HL-60 (cell line): ENCODE data around the gene EFCAB6.

Experiments used
- DNase-seq, 2 experiments: peaks; one replicate each; pipeline ENCODE4 v3.0.0-alpha.2; 2010 to 2020; ENCODE audit warnings: low read depth in 1 of 2, low spot score in 1 of 2
- H3K27ac ChIP-seq: fragments of 250-450 bp; sonication (Bioruptor Pico); replicated peaks from 2 replicates; pipeline ENCODE4 v1.5.1; 2020; ENCODE audit warnings: mild to moderate bottlenecking, moderate library complexity
- H3K27me3 ChIP-seq: fragments of 250-450 bp; sonication (Bioruptor Pico); 2 replicates; pipeline ENCODE4 v1.5.1; 2021; ENCODE audit warnings: mild to moderate bottlenecking, moderate library complexity; ENCODE audit not compliant: insufficient read depth, poor library complexity, severe bottlenecking
- H3K4me3 ChIP-seq: replicated peaks from 2 replicates; pipeline ENCODE4 v1.5.1; 2011; ENCODE audit warnings: mild to moderate bottlenecking, control low read depth, low read length; ENCODE audit not compliant: insufficient read depth
- GABPA ChIP-seq: IDR thresholded peaks from 2 replicates; pipeline ENCODE4 v1.6.1; 2012; ENCODE audit warnings: low read depth
- POLR2AphosphoS5 ChIP-seq: IDR thresholded peaks from 2 replicates; pipeline ENCODE4 v1.6.1; 2012; ENCODE audit warnings: low read depth
- SPI1 ChIP-seq: IDR thresholded peaks from 2 replicates; pipeline ENCODE4 v1.6.1; 2012; ENCODE audit warnings: low read depth, mild to moderate bottlenecking, borderline replicate concordance
- TF ChIP-seq, protein P1 (sequence below): IDR thresholded peaks from 2 replicates; pipeline ENCODE4 v1.6.1; 2012; ENCODE audit warnings: low read depth; ENCODE audit not compliant: insufficient replicate concordance
- TF ChIP-seq, protein P2 (sequence below): IDR thresholded peaks from one replicate; pipeline ENCODE4 v1.5.1; 2011; ENCODE audit warnings: low read length, control low read depth, inconsistent platforms; ENCODE audit not compliant: insufficient read depth

The EFCAB6 gene

DNA sequence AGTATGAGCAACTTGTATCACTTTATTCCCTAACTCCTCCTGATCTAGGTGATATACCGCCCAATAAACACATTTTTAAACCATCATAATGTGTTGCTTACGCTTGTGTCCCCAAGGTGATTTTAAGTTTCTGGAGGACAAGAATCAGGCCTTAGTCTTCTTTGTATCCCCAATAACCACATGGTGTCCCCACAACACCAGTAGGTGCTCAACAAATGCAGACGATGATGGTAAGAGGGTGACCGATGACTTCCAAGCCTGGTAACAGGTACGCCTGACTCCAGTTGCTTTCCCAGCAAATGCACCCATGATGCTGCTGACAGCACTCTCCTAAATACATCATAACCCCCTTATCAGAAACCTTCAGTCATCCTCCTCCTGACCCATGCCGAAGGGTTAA, 64.2 kb downstream of the EFCAB6 start:
- TF ChIP-seq, protein P1, sequence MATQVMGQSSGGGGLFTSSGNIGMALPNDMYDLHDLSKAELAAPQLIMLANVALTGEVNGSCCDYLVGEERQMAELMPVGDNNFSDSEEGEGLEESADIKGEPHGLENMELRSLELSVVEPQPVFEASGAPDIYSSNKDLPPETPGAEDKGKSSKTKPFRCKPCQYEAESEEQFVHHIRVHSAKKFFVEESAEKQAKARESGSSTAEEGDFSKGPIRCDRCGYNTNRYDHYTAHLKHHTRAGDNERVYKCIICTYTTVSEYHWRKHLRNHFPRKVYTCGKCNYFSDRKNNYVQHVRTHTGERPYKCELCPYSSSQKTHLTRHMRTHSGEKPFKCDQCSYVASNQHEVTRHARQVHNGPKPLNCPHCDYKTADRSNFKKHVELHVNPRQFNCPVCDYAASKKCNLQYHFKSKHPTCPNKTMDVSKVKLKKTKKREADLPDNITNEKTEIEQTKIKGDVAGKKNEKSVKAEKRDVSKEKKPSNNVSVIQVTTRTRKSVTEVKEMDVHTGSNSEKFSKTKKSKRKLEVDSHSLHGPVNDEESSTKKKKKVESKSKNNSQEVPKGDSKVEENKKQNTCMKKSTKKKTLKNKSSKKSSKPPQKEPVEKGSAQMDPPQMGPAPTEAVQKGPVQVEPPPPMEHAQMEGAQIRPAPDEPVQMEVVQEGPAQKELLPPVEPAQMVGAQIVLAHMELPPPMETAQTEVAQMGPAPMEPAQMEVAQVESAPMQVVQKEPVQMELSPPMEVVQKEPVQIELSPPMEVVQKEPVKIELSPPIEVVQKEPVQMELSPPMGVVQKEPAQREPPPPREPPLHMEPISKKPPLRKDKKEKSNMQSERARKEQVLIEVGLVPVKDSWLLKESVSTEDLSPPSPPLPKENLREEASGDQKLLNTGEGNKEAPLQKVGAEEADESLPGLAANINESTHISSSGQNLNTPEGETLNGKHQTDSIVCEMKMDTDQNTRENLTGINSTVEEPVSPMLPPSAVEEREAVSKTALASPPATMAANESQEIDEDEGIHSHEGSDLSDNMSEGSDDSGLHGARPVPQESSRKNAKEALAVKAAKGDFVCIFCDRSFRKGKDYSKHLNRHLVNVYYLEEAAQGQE, result no peak
- no peak for TF ChIP-seq SPI1
- TF ChIP-seq GABPA, result no peak
- TF ChIP-seq POLR2AphosphoS5, result no peak
- TF ChIP-seq, protein P2, sequence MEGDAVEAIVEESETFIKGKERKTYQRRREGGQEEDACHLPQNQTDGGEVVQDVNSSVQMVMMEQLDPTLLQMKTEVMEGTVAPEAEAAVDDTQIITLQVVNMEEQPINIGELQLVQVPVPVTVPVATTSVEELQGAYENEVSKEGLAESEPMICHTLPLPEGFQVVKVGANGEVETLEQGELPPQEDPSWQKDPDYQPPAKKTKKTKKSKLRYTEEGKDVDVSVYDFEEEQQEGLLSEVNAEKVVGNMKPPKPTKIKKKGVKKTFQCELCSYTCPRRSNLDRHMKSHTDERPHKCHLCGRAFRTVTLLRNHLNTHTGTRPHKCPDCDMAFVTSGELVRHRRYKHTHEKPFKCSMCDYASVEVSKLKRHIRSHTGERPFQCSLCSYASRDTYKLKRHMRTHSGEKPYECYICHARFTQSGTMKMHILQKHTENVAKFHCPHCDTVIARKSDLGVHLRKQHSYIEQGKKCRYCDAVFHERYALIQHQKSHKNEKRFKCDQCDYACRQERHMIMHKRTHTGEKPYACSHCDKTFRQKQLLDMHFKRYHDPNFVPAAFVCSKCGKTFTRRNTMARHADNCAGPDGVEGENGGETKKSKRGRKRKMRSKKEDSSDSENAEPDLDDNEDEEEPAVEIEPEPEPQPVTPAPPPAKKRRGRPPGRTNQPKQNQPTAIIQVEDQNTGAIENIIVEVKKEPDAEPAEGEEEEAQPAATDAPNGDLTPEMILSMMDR, result no peak
- H3K4me3 ChIP-seq, result no peak overlapping the region
- H3K27me3 ChIP-seq, result peaks cover 3% of the 10 kb centered on the region
- H3K27ac ChIP-seq, result no peak overlapping the region
- DNase-seq, result no peak

DNA sequence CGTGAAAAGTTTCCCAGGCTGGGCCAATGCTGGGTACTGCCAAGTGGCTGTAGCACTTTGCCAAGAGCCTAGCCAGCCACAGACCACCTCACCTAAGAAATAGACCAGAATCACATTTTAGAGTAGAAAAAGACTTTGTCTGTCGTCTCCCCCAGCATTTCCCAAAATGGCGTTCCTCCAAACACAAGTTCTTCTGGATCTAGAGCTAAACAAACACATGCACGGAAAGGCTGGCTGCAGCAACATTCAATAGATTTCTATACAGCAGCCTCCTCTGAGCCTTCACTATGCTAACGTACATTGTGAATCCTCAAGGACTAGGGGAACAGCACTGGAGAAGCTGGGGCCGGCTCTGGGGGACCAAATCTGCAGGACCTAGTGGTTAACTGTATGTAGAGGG, 65.0 kb downstream of the EFCAB6 start:
- Histone ChIP-seq H3K4me3 (no peak overlapping the region), H3K27me3 (peaks cover 3% of the 10 kb centered on the region)
- no peak for DNase-seq

DNA sequence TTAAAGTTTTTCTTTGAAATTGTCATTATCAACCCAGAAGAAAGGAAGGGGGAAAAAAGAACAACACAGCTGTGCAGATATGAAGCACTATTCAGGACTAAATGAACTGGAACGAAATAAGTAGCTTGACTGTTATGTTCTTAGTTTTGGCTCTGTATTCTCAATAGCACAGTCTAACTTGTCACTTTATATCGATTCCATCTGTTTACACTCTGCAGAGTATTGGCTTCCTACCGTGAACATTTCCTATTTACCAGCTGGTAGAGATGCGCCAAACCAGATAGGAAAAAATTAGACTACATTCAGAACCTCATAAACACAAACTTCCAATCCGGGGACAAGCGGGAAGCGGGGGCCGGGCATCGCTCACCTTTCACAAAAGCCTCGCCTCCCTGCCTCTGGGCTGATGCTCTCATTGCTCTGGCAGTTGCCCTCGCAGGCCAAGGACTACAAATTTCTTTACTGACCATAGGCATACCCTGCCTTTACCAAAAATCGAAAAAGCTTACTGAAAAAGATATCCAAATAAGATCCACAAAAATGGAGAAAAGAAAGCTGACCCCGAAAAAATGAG, 66.2 kb downstream of the EFCAB6 start:
- TF ChIP-seq, protein P1, result no peak
- no peak for TF ChIP-seq POLR2AphosphoS5
- TF ChIP-seq SPI1, result no peak
- TF ChIP-seq, protein P2, result no peak
- no peak for TF ChIP-seq GABPA
- Histone ChIP-seq H3K27me3 (peaks cover 5% of the 10 kb centered on the region), H3K27ac (no peak overlapping the region), H3K4me3 (no peak overlapping the region)
- no peak for DNase-seq

More for the DNA sequence above, 65.0 kb downstream of the EFCAB6 start:
- H3K27ac ChIP-seq, result no peak overlapping the region
- TF ChIP-seq, protein P1, result no peak
- TF ChIP-seq GABPA (no peak), POLR2AphosphoS5 (no peak), SPI1 (no peak)
- TF ChIP-seq, protein P2, result no peak
